Endothelial cell of umbilical vein (primary cell): ENCODE data around the gene GCA. TPM values are rescaled to one million over a fixed set of nuclear protein-coding genes. Genes with fewer than 3 reads are reported as not detected.

Source experiments
- BruUV-seq: library from RNA; stranded (reverse); fragments of 400-500 nt; replicated peaks from 2 replicates; lab custom pipeline; 2021; lab: Mats Ljungman, UMichigan
- CTCF ChIA-PET: fragments of 300-600, 350-600 bp; sonication (Branson Sonifier 250); formaldehyde crosslinking; loops from one replicate; lab custom pipeline; 2021; ENCODE audit warnings: antibody characterized with exemption, inconsistent platforms; lab: Charles Lee
- POLR2A ChIA-PET: fragments of 300-600, 350-600 bp; sonication (Branson Sonifier 250); formaldehyde crosslinking; loops from one replicate; lab custom pipeline; 2021; ENCODE audit warnings: antibody characterized with exemption, inconsistent platforms; lab: Charles Lee
- DNase-seq: peaks from one replicate; pipeline ENCODE4 v3.0.0-alpha.2; 2011; ENCODE audit warnings: low read depth, low spot score
- FAIRE-seq: peaks from 2 replicates; lab custom pipeline; 2011; peaks lifted over from hg19 to GRCh38; lab: Jason Lieb, UNC
- H2AFZ ChIP-seq: 2 replicates; pipeline ENCODE4 v1.6.0; 2012; ENCODE audit warnings: low read depth, low read length, control low read depth, inconsistent platforms
- H3K27ac ChIP-seq: 2 replicates; pipeline ENCODE4 v1.5.1; 2011; ENCODE audit warnings: low read depth, mild to moderate bottlenecking, control low read depth, low read length, moderate library complexity; ENCODE audit not compliant: insufficient read depth
- H3K27me3 ChIP-seq, 2 experiments: 2 replicates each; pipeline versions ENCODE4 v1.6.0 to v1.6.1; 2011; ENCODE audit warnings: low read length in 2 of 2, mixed read lengths in 1 of 2; ENCODE audit not compliant: control insufficient read depth in 2 of 2, insufficient read depth in 2 of 2
- H3K36me3 ChIP-seq, 2 experiments: 2 replicates in 1 of 2; 3 replicates in 1 of 2; pipeline ENCODE4 v1.5.1; 2011; ENCODE audit warnings: low read length in 2 of 2, mild to moderate bottlenecking in 1 of 2, moderate library complexity in 1 of 2; ENCODE audit not compliant: control insufficient read depth in 2 of 2, insufficient read depth in 2 of 2; ENCODE audit errors: extremely low read depth in 1 of 2
- H3K4me1 ChIP-seq: 3 replicates; pipeline ENCODE4 v1.5.1; 2011; ENCODE audit warnings: mild to moderate bottlenecking, low read length; ENCODE audit not compliant: control insufficient read depth, insufficient read depth; ENCODE audit errors: extremely low read depth
- H3K4me2 ChIP-seq: 2 replicates; pipeline ENCODE4 v1.6.1; 2011; ENCODE audit warnings: low read length, control low read depth, mixed read lengths; ENCODE audit not compliant: insufficient read depth
- H3K4me3 ChIP-seq, 3 experiments: fragments of 200-600 bp in 1 of 3; sonication (generic), shearing (Covaris generic) in 1 of 3; replicated peaks in 1 of 3; 2 replicates each; pipeline ENCODE4 v1.5.1; 2011 to 2016; ENCODE audit warnings: control low read depth in 3 of 3, low read length in 3 of 3, mild to moderate bottlenecking in 2 of 3, inconsistent platforms in 1 of 3, low read depth in 1 of 3, moderate library complexity in 1 of 3; ENCODE audit not compliant: insufficient read depth in 1 of 3
- H3K79me2 ChIP-seq: 2 replicates; pipeline ENCODE4 v1.6.0; 2012; ENCODE audit warnings: low read length, inconsistent platforms; ENCODE audit not compliant: control insufficient read depth, insufficient read depth
- H3K9ac ChIP-seq: replicated peaks from 2 replicates; pipeline ENCODE3; 2011; ENCODE audit warnings: low read length, control low read depth; ENCODE audit not compliant: insufficient read depth; ENCODE audit errors: extremely low read depth
- H3K9me1 ChIP-seq: replicated peaks from 3 replicates; pipeline ENCODE4 v1.6.0; 2011; ENCODE audit warnings: mild to moderate bottlenecking, low read length; ENCODE audit not compliant: control insufficient read depth, insufficient read depth; ENCODE audit errors: extremely low read depth
- H3K9me3 ChIP-seq: replicated peaks from 2 replicates; pipeline ENCODE4 v1.5.1; 2012; ENCODE audit warnings: low read length, inconsistent platforms; ENCODE audit not compliant: control insufficient read depth, insufficient read depth
- H4K20me1 ChIP-seq: replicated peaks from 2 replicates; pipeline ENCODE3; 2011; ENCODE audit warnings: mild to moderate bottlenecking, low read length; ENCODE audit not compliant: control insufficient read depth, insufficient read depth; ENCODE audit errors: extremely low read depth
- CTCF ChIP-seq, 2 donors: IDR thresholded peaks; 1 replicate in 1 of 2; 2 replicates in 1 of 2; pipeline ENCODE4 v1.5.1; 2011; ENCODE audit warnings: low read length in 2 of 2, mild to moderate bottlenecking in 2 of 2, moderate library complexity in 2 of 2, control low read depth in 1 of 2, inconsistent platforms in 1 of 2, low read depth in 1 of 2; ENCODE audit not compliant: insufficient read depth in 1 of 2; ENCODE audit errors: extremely low read depth in 1 of 2
- EZH2 ChIP-seq: IDR thresholded peaks from 2 replicates; pipeline ENCODE4 v1.6.1; 2012; ENCODE audit warnings: borderline replicate concordance, low read depth, mild to moderate bottlenecking, moderate library complexity, low read length, inconsistent platforms; ENCODE audit not compliant: severe bottlenecking
- FOS ChIP-seq: IDR thresholded peaks from 2 replicates; pipeline ENCODE4 v1.6.1; 2011; ENCODE audit warnings: mild to moderate bottlenecking, low read length, moderate library complexity, borderline replicate concordance; ENCODE audit not compliant: insufficient read depth
- GATA2 ChIP-seq: IDR thresholded peaks from 2 replicates; pipeline ENCODE4 v1.7.0; 2011; ENCODE audit warnings: low read depth, mild to moderate bottlenecking, moderate library complexity, mixed read lengths, low read length; ENCODE audit not compliant: insufficient read length, insufficient read depth
- JUN ChIP-seq: IDR thresholded peaks from 2 replicates; pipeline ENCODE4 v1.6.1; 2011; ENCODE audit warnings: borderline replicate concordance, low read depth; ENCODE audit not compliant: insufficient read length, insufficient read depth
- MAX ChIP-seq: IDR thresholded peaks from 2 replicates; pipeline ENCODE4 v1.6.1; 2011; ENCODE audit not compliant: insufficient read depth, insufficient read length
- MYC ChIP-seq: IDR thresholded peaks from one replicate; pipeline ENCODE4 v1.6.1; 2011; ENCODE audit warnings: mild to moderate bottlenecking, low read depth, low read length
- POLR2A ChIP-seq: IDR thresholded peaks from 2 replicates; pipeline ENCODE4 v1.6.1; 2012; ENCODE audit warnings: low read depth, mild to moderate bottlenecking, control low read depth, low read length
- POLR2AphosphoS5 ChIP-seq: IDR thresholded peaks from 2 replicates; pipeline ENCODE4 v1.6.1; 2012; ENCODE audit warnings: low read depth, mild to moderate bottlenecking, control low read depth, low read length, moderate library complexity; ENCODE audit not compliant: insufficient read depth
- dilution Hi-C: fragments of 300-500 bp; cut with MboI; formaldehyde crosslinking; loops from one replicate; pipeline ENCODE4 v1.15.0; 2019; ENCODE audit warnings: low sequenced_read_pairs; ENCODE audit not compliant: extremely low pct_ligation_motif_present
- intact Hi-C: fragments of 100-400 bp; cut with micrococcal nuclease; formaldehyde crosslinking; loops from one replicate; pipeline ENCODE4 v1.10.0; 2022
- polyA plus RNA-seq, 4 experiments: library from polyadenylated mRNA; depleted of rRNA in 3 of 4; stranded (reverse) in 3 of 4; unstranded in 1 of 4; fragments of >200 nt; gene quantifications; 2 replicates each; pipeline versions ENCODE4 v1.2.1 to v1.2.3, GENCODE V29; 2011 to 2012; ENCODE audit warnings: missing spikeins in 1 of 4
- total RNA-seq: library from RNA; stranded (reverse); gene quantifications from 2 replicates; pipeline ENCODE4 v1.2.3, GENCODE V29; 2021

Gene GCA
- total and polyA plus RNA-seq, 2 donors (not counting 3 experiments of a cell fraction or from before 2014, with no cell fraction given) = 10.7 to 11.2 TPM

GRCh38 chr2:162390801-162391200 lies 46.9 kb downstream of the GCA start:
- intact Hi-C loops = loop anchor here (5.0 kb wide), 1 partner anchor 436 kb away; no protein-coding TSS in a partner anchor
- no peaks in the 10 kb centered on the region for H3K36me3 ChIP-seq
- H3K4me2 ChIP-seq = no peak overlapping the region
- no peak overlapping the region for H3K9ac ChIP-seq
- no TSS peak for BruUV-seq
- dilution Hi-C loops = no loop called here
- DNase-seq (no peak), FAIRE-seq (no peak)
- H3K79me2 ChIP-seq = no peaks in the 10 kb centered on the region
- ChIA-PET CTCF (no interaction called here), POLR2A (no interaction called here)
- H3K4me1 ChIP-seq = no peaks in the 10 kb centered on the region
- TF ChIP-seq FOS = no peak
- no peak for TF ChIP-seq MAX
- no peak for TF ChIP-seq POLR2A
- no peak for TF ChIP-seq POLR2AphosphoS5
- TF ChIP-seq EZH2 = no peak
- TF ChIP-seq JUN = no peak
- TF ChIP-seq GATA2 = no peak
- no peak for TF ChIP-seq CTCF (IDR thresholded peaks at IDR 0.05; ENCODE audit: extremely low read depth in 1 of 2, insufficient read depth in 1 of 2, low read depth in 1 of 2, low read length in 2 of 2)
- TF ChIP-seq MYC = no peak
- H3K9me3 ChIP-seq = no peaks in the 10 kb centered on the region
- no peaks in the 10 kb centered on the region for H3K9me1 ChIP-seq
- no peak overlapping the region for H3K27ac ChIP-seq
- no peaks in the 10 kb centered on the region for H4K20me1 ChIP-seq
- no peak overlapping the region for H3K4me3 ChIP-seq
- H3K27me3 ChIP-seq = peaks cover 0 to 2% of the 10 kb centered on the region in 2 experiments
- H2AFZ ChIP-seq = no peak overlapping the region
